Activated CD4-positive, CD25-positive, alpha-beta regulatory T cell treated with anti-CD3 and anti-CD28 coated beads, Interleukin-2, amount 50 U/mL, for 24 hours (primary cell): Measurements from ENCODE around the gene VCAN.
"Not testable (repeated sequence)": the region's sequence is repeated elsewhere in the genome, so short reads cannot be mapped to it uniquely, and the experiment has no call there.

ENCODE experiments used
- ATAC-seq, 2 donors: fragments of 150-1000 bp; cut with Tn5 transposase; one replicate each; pipeline ENCODE4 v1.10.0; 2021; ENCODE audit warnings: mild to moderate bottlenecking in 1 of 2, moderate library complexity in 1 of 2

Gene VCAN

GRCh38 chr5:83471405-83472212, at the start of gene VCAN:
TSS of gene VCAN (plus strand) at chr5:83471744. CDS start at chr5:83483519, 11,775 bp downstream.
- ATAC-seq, result no peak

- ATAC-seq, result no peak
These were observed 49.3 kb upstream of the VCAN start for GRCh38 chr5:83422284-83422683.

GRCh38 chr5:83426855-83427254, 44.7 kb upstream of the VCAN start:
- no peak for ATAC-seq

- ATAC-seq, result no peak
These were observed 43.4 kb upstream of the VCAN start for GRCh38 chr5:83428126-83428525.

- ATAC-seq, result no peak
These were observed 42.7 kb upstream of the VCAN start for GRCh38 chr5:83428890-83429289.

GRCh38 chr5:83430130-83431010, 41.2 kb upstream of the VCAN start:
- ATAC-seq, result peak; percentile 60

GRCh38 chr5:83433891-83434290, 37.7 kb upstream of the VCAN start:
- no peak for ATAC-seq

- no peak for ATAC-seq
These were observed 36.6 kb upstream of the VCAN start for GRCh38 chr5:83434946-83435345.

- ATAC-seq, result no peak
These were observed 35.3 kb upstream of the VCAN start for GRCh38 chr5:83436276-83436675.

GRCh38 chr5:83437697-83438096, 33.8 kb upstream of the VCAN start:
- ATAC-seq, result not testable (repeated sequence)

GRCh38 chr5:83440826-83441225, 30.7 kb upstream of the VCAN start:
- no peak for ATAC-seq

GRCh38 chr5:83441747-83442146, 29.8 kb upstream of the VCAN start:
- ATAC-seq, result no peak

GRCh38 chr5:83443534-83443933, 28.0 kb upstream of the VCAN start:
- ATAC-seq, result no peak

GRCh38 chr5:83444445-83444844, 27.1 kb upstream of the VCAN start:
- no peak for ATAC-seq

- no peak for ATAC-seq
These were observed 25.1 kb upstream of the VCAN start for GRCh38 chr5:83446253-83446947.

- ATAC-seq, result no peak
These were observed 24.0 kb upstream of the VCAN start for GRCh38 chr5:83447533-83447932.

- ATAC-seq, result no peak
These were observed 21.2 kb upstream of the VCAN start for GRCh38 chr5:83450183-83450966.

GRCh38 chr5:83450967-83451248, 20.6 kb upstream of the VCAN start:
- ATAC-seq, result no peak

- no peak for ATAC-seq
These were observed 19.6 kb upstream of the VCAN start for GRCh38 chr5:83451955-83452354.

- no peak for ATAC-seq
These were observed 17.6 kb upstream of the VCAN start for GRCh38 chr5:83453937-83454336.

GRCh38 chr5:83464261-83464660, 7.3 kb upstream of the VCAN start:
- no peak for ATAC-seq

GRCh38 chr5:83467371-83468035, 4.0 kb upstream of the VCAN start:
- ATAC-seq, result no peak
